SKM-1 treated with dmso at 0.1 percent for 144 hours (cell line): Measurements from ENCODE around the gene DAAM1.

ENCODE experiments used
- DNase-seq: peaks from one replicate; lab custom pipeline; 2025; ENCODE audit not compliant: unreplicated experiment; lab: John Stamatoyannopoulos, UW

The DAAM1 gene

GRCh38 chr14:59417311-59417710, 228.8 kb downstream of the DAAM1 start:
- DNase-seq, result no peak

- DNase-seq, result no peak
Observed at GRCh38 chr14:59419303-59419702, 230.8 kb downstream of the DAAM1 start.
